Hepatocyte (in vitro differentiated cells): ENCODE data around the gene RETNLB.

Experiments
- CTCF ChIP-seq: fragments of 200-600 bp; sonication (generic); IDR thresholded peaks from 2 replicates; pipeline ENCODE4 v1.5.1; 2016; ENCODE audit warnings: antibody characterized with exemption, mild to moderate bottlenecking; ENCODE audit not compliant: poor library complexity
- EZH2 ChIP-seq: fragments of 200-600 bp; sonication (generic); IDR thresholded peaks from 2 replicates; pipeline ENCODE4 v1.6.1; 2016; ENCODE audit warnings: antibody characterized with exemption, mild to moderate bottlenecking, borderline replicate concordance
- EZH2phosphoT487 ChIP-seq: fragments of 200-600 bp; sonication (generic); IDR thresholded peaks from one replicate; pipeline ENCODE4 v1.6.1; 2018; ENCODE audit warnings: antibody characterized with exemption, mild to moderate bottlenecking, low read depth, moderate library complexity; ENCODE audit not compliant: unreplicated experiment, severe bottlenecking

GRCh38 chr3:108755686-108756085, 1.5 kb downstream of the RETNLB start:
- no peak for TF ChIP-seq EZH2
- no peak for TF ChIP-seq CTCF
- TF ChIP-seq EZH2phosphoT487, result no peak
